Femur (tissue), 1 donor: Measurements from ENCODE around the gene NHERF1.

Experiments used
- DNase-seq: peaks from one replicate; pipeline ENCODE4 v3.0.0-alpha.2; 2017

The NHERF1 gene

GRCh38 chr17:74790161-74791058 lies 42.0 kb downstream of the NHERF1 start:
- no peak for DNase-seq

GRCh38 chr17:74792586-74793105 lies 44.2 kb downstream of the NHERF1 start:
- no peak for DNase-seq

GRCh38 chr17:74795327-74796020 lies 47.0 kb downstream of the NHERF1 start:
- DNase-seq = no peak

GRCh38 chr17:74796211-74796610 lies 47.8 kb downstream of the NHERF1 start:
- DNase-seq = no peak

GRCh38 chr17:74796866-74797265 lies 48.4 kb downstream of the NHERF1 start:
- DNase-seq = no peak

DNA sequence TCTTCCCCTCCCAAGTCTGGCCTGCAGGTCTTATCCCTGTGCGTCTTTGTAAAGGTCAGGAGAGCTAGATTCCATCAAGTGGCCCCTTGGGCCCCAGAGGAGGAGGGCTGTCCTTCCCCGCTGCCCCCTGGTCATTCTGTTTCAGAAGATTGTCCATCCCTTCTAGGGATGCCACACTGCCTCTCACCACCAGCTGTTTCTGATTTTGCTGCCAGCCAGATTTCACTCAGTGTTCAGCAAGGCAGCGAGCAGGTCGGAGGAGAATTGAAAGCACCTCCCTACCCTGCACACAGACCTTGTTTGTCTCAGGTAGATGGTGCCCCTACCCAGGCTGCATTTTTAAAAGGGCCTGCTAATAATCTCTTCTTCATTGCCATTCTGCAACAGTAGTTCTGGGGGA lies 49.4 kb downstream of the NHERF1 start:
- DNase-seq = no peak

DNA sequence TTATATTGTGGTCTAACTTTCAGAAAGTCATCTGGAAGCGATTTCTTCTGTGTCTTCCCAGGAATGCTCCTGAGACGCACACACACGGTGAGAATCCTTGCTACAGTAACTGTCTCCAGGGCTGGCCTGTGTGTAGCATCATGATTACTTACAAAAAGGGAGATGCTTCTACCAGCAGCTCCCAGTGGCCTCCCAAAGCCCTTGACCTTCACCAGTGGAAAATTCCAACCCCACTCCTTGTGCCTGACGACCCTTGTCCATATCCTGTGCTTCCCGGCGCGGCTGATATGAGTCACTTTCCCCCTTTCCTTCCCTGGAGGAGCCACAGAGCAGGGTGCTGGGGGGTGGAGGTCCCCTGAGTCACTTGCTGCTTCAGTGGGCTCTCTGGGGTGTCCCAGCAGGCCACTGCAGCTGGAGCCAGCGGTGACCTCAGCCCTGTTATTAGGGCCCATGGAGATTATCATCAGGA lies 49.8 kb downstream of the NHERF1 start:
- DNase-seq = no peak

DNA sequence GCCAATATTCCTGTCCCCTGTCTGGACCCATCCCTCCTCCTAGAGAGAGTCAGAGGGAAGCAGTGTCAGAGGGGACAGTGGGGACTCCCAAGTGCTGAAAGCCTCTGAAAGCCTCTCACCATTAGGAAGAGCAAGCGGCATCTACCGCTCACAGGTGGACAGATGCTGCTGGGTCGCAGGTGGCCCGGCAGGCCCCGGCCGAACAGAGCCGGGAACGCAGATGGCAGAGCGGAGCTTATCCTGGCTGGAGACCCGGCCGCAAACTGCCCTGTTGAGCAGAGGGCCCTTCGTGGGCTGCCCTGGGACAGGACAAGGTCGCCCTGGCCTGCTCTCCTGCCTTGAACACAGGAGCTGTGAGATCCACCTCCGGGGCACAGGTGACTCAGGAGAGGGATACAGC lies 50.7 kb downstream of the NHERF1 start:
- no peak for DNase-seq

DNA sequence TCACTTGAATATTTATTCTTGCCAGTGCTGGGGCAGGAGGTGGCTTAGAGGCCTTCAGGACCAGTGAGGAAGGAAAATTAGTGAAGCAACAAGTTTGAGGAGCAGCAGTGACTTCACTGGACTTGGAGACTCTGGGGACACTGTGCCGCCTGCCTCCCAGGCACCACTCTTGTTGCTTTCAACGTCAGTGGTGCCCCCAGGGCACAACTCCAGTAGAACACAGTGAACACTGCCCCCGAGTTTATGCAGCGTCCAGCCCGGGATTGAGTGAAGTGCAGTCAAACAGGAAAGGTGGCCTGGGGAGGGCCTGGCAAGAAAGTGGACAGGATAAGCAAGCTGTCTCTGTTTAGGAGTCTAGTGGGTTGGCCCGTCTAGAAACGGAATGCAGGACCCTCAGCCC lies 52.1 kb downstream of the NHERF1 start:
- DNase-seq = no peak

GRCh38 chr17:74801896-74802295 lies 53.5 kb downstream of the NHERF1 start:
- DNase-seq = no peak

DNA sequence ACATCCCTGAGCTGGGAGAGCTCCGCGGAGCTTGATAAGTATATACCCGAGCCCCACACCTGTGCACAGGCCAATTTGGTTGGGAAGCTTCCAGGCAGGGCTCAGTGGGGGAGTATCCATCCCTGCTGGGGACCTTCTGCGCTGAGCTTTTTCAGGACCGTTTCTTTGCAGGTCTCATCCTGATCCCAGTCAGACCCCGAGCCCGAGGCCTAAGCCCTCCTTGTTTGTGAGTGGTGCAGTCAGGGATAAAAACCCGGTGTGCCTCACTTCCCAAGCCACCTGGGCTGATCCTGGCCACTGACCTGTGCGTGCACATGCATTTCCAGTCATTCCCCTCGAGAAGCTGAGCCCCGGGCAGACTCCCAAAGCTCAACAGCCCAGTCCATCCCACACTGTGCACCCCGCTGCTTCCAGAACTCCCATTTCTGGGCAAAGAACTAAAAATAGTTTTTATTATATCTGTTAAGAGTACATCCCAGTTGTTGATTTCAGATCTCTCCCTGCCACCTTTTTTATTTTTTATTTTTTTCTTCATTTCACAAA lies 55.0 kb downstream of the NHERF1 start:
- no peak for DNase-seq

DNA sequence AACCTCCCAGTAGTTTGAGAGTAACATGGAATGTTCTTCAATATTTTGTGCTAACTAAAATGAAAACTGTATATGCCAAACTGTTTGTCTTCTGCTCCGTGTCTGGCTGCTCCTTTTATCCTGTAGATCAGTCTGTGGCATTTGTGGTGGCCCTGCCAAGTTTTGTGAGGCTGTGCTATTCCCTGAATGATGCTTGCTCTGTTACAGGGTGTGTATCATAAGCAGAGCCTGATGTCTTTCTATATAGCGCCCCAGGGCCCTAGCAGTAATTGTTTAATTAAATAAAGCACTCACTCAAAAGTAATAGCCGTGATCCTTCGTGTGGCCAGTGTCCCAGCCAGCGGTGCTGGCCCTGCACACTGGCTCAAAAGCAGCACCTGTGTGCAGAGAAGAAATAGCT lies 55.5 kb downstream of the NHERF1 start:
- DNase-seq = no peak

- DNase-seq = no peak
Measured at GRCh38 chr17:74804683-74805082, 56.3 kb downstream of the NHERF1 start.

- DNase-seq = no peak
Measured at GRCh38 chr17:74805591-74805991, 57.2 kb downstream of the NHERF1 start.

- DNase-seq = no peak
Measured at GRCh38 chr17:74806334-74806733, 57.9 kb downstream of the NHERF1 start.

DNA sequence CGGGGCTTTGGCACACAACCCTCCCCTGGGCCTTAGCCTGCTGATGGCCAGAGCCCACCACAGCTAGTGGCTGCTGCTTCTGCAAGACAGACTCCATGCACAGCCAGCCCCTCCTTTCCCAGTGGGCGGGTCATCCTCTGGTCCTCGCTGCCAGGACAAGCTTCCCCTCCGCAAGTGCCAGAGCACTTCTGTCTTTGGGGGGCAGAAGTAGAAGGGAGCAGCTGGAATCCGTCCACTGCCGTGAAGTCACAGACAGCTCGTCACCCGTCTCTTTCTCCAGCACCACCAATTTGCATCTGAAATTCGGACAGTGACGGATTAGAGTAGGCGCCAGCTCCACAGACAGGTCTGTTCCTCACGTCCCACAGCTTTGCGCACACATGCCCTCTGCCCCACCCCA lies 59.0 kb downstream of the NHERF1 start:
- DNase-seq = no peak

DNA sequence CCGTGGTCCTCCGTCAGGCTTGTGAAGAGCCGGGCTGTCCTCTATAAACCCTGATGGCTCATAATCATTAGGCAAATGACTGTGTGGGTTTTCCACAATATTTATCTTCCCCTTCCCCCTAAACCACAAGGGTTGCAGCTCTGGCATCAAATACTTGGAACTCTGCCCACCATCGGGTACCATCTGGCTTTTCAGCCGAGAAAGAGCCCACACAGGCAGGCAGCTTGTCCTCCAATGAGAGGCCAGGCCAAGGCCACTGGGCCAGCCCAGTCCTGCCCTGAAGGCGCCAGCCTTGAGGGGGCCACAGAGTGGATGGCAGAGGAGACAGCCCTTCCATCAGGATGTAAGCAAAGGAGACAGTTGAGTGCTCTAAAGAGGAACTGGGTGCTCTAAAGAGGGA lies 59.5 kb downstream of the NHERF1 start:
- DNase-seq = no peak

DNA sequence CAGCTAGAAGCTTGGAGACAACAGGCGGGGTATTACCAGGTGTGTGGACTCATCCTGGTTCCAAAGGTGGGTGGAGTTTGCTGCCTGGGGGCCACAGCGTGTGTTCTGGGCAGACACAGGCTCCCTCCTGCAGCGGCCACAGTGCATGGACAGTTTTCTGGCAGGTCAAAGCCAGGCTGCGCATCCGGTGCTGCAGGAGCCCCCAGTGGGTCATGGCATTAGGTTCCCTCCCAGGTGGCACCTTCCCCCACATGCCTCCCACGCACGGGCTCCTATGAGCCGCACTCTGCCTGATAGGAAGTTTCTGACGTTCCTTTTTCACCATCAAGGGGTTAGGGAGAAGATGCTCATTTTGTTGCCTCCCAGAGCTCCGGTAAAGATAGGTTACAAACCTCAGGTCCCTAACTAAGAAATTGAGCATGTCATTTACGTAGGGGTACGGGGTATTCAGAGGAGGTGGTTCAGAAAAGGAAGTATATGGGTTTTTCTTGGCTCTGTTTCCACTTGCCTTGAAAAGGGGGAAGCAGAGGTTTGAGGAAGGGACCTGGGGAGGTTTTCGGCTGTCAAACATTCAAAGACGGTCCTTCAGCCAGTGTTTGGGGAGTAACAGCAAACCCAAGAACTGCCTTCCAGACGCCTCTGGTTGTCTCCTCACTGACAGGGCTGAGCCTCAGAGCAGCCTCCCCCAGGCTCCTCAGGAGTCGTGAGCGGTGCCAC lies 60.4 kb downstream of the NHERF1 start:
- DNase-seq = no peak

GRCh38 chr17:74810699-74811485 lies 62.5 kb downstream of the NHERF1 start:
- DNase-seq = peak; percentile 46

- DNase-seq = peak; percentile 42
Measured at GRCh38 chr17:74812109-74813009, 63.9 kb downstream of the NHERF1 start.

DNA sequence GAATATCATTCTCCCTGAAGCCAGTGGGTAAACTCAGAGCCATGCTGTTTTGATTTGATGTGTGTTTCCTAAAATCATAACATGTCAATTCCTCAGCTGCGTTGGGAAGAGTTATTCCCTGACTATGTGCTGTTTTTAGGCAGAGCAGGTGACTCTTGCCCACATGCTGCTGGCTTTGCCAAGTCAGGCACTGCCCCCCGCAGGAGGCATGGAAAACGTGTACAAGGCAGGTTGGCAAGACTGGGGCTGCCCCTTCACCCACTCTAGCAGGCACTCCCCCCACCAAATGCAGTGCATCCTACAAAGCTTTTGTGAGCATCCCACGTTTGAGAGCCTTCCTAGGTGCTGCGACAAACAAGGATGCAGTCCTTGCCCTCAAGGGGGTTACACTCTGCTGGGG lies 66.0 kb downstream of the NHERF1 start:
- no peak for DNase-seq
